ENCODE measurements around the gene SCGB3A1.

Gene SCGB3A1

GRCh38 chr5:180541710-180542109, 49.6 kb downstream of the SCGB3A1 start:
- no peak for DNase-seq (ENCODE audit: low read depth, low spot score)
- no peak overlapping the region for H3K4me3 ChIP-seq (ENCODE audit: low read length)
